ENCODE data around the gene NR1H4. TPM values are rescaled to one million over a fixed set of nuclear protein-coding genes. Genes with fewer than 3 reads are reported as not detected.

Gene NR1H4
- total and polyA plus RNA-seq, 2 experiments from 2014 or later = not detected

DNA sequence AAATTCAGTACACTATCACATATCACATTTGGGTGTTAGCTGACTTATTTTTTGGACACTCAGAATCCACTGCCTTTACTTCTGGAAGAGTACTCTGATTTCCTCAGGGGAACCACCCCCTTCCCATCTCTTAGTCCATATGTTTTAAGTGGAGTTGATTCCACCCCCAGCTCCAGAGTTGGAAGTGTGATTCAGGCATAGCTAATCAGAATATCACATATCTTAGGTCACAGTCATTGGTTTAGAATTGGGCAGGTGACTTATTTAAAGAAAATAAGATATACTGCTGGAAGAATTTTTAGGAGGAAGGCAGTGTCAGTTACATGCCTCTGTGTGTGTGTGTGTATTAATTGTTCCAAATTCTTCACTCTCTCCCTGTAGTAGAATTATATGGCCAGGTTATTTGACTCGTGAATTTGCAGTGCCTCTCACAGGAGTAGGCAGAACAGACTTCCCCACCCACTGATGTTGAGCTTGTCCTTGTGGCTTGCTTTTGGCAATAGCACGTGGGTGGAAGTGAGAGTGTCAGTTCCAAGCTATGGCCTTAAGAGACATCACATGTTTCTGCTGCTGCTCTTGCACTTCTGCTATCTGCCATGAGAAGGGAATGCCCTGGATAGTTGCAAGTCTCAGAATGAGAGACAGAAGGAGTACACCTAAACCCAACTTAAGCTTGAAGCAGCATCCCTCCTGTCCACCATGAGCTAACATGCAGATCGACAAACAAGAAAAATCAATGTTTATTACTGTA is 93.4 kb downstream of the NR1H4 start:
- H3K4me2 ChIP-seq = no peak overlapping the region
- H3F3A ChIP-seq (replicated peaks; ENCODE audit: low read depth) = no peaks in the 10 kb centered on the region
- H3K36me3 ChIP-seq (ENCODE audit: insufficient read depth) = no peaks in the 10 kb centered on the region
- peaks cover 9% of the 10 kb centered on the region for H3K27me3 ChIP-seq (ENCODE audit: insufficient read depth)
- H3K4me1 Mint-ChIP-seq = peaks cover 8% of the 10 kb centered on the region
- H3K27me3 Mint-ChIP-seq (ENCODE audit: insufficient read depth, low read depth, poor library complexity) = peaks cover 8% of the 10 kb centered on the region
- no peak overlapping the region for H2AFZ ChIP-seq
- no peak overlapping the region for H3K4me3 ChIP-seq
- no peaks in the 10 kb centered on the region for H3K9me3 Mint-ChIP-seq
- no peaks in the 10 kb centered on the region for H3K36me3 Mint-ChIP-seq (ENCODE audit: low read depth)
- H3K9me2 ChIP-seq (ENCODE audit: insufficient read depth) = no peaks in the 10 kb centered on the region
- H3K27ac ChIP-seq (ENCODE audit: low read depth) = no peak overlapping the region
- no peak for ATAC-seq
- no peak overlapping the region for H3K27ac Mint-ChIP-seq
- H4K20me1 ChIP-seq (replicated peaks; ENCODE audit: insufficient read depth) = no peaks in the 10 kb centered on the region
- H3K79me2 ChIP-seq (replicated peaks; ENCODE audit: insufficient read depth) = no peaks in the 10 kb centered on the region
- no peak for DNase-seq (ENCODE audit: low spot score)
- no peak for TF ChIP-seq ZNF114 (CRISPR knock-in tag; IDR thresholded peaks at IDR 0.05)
- no peak overlapping the region for H3K4me3 Mint-ChIP-seq
- H3K4me1 ChIP-seq (ENCODE audit: insufficient read depth) = no peaks in the 10 kb centered on the region

- no peaks in the 10 kb centered on the region for H3K9me3 Mint-ChIP-seq
- no peak for ATAC-seq
- H3K36me3 Mint-ChIP-seq (ENCODE audit: low read depth) = no peaks in the 10 kb centered on the region
- TF ChIP-seq NANOG (IDR thresholded peaks at IDR 0.05; ENCODE audit: borderline replicate concordance) (no peak), CREB1 (CRISPR knock-in tag; IDR thresholded peaks at IDR 0.05; ENCODE audit: low read depth) (no peak), EZH2phosphoT487 (IDR thresholded peaks at IDR 0.05; ENCODE audit: unreplicated experiment) (no peak), STAT1 (IDR thresholded peaks at IDR 0.05; ENCODE audit: unreplicated experiment) (no peak), REST (IDR thresholded peaks at IDR 0.05; ENCODE audit: unreplicated experiment) (no peak), ZNF331 (CRISPR knock-in tag; IDR thresholded peaks at IDR 0.05; ENCODE audit: low read depth) (no peak), EZH2 (IDR thresholded peaks at IDR 0.05; ENCODE audit: low read depth, unreplicated experiment) (no peak), ZNF114 (CRISPR knock-in tag; IDR thresholded peaks at IDR 0.05) (no peak), POLR2AphosphoS5 (IDR thresholded peaks at IDR 0.05; ENCODE audit: low read depth) (no peak)
- TF ChIP-seq, protein P1, sequence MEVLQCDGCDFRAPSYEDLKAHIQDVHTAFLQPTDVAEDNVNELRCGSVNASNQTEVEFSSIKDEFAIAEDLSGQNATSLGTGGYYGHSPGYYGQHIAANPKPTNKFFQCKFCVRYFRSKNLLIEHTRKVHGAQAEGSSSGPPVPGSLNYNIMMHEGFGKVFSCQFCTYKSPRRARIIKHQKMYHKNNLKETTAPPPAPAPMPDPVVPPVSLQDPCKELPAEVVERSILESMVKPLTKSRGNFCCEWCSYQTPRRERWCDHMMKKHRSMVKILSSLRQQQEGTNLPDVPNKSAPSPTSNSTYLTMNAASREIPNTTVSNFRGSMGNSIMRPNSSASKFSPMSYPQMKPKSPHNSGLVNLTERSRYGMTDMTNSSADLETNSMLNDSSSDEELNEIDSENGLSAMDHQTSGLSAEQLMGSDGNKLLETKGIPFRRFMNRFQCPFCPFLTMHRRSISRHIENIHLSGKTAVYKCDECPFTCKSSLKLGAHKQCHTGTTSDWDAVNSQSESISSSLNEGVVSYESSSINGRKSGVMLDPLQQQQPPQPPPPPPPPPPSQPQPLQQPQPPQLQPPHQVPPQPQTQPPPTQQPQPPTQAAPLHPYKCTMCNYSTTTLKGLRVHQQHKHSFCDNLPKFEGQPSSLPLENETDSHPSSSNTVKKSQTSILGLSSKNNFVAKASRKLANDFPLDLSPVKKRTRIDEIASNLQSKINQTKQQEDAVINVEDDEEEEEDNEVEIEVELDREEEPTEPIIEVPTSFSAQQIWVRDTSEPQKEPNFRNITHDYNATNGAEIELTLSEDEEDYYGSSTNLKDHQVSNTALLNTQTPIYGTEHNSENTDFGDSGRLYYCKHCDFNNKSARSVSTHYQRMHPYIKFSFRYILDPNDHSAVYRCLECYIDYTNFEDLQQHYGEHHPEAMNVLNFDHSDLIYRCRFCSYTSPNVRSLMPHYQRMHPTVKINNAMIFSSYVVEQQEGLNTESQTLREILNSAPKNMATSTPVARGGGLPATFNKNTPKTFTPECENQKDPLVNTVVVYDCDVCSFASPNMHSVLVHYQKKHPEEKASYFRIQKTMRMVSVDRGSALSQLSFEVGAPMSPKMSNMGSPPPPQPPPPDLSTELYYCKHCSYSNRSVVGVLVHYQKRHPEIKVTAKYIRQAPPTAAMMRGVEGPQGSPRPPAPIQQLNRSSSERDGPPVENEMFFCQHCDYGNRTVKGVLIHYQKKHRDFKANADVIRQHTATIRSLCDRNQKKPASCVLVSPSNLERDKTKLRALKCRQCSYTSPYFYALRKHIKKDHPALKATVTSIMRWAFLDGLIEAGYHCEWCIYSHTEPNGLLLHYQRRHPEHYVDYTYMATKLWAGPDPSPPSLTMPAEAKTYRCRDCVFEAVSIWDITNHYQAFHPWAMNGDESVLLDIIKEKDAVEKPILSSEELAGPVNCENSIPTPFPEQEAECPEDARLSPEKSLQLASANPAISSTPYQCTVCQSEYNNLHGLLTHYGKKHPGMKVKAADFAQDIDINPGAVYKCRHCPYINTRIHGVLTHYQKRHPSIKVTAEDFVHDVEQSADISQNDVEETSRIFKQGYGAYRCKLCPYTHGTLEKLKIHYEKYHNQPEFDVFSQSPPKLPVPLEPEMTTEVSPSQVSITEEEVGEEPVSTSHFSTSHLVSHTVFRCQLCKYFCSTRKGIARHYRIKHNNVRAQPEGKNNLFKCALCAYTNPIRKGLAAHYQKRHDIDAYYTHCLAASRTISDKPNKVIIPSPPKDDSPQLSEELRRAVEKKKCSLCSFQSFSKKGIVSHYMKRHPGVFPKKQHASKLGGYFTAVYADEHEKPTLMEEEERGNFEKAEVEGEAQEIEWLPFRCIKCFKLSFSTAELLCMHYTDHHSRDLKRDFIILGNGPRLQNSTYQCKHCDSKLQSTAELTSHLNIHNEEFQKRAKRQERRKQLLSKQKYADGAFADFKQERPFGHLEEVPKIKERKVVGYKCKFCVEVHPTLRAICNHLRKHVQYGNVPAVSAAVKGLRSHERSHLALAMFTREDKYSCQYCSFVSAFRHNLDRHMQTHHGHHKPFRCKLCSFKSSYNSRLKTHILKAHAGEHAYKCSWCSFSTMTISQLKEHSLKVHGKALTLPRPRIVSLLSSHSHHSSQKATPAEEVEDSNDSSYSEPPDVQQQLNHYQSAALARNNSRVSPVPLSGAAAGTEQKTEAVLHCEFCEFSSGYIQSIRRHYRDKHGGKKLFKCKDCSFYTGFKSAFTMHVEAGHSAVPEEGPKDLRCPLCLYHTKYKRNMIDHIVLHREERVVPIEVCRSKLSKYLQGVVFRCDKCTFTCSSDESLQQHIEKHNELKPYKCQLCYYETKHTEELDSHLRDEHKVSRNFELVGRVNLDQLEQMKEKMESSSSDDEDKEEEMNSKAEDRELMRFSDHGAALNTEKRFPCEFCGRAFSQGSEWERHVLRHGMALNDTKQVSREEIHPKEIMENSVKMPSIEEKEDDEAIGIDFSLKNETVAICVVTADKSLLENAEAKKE (CRISPR knock-in tag; IDR thresholded peaks at IDR 0.05) = no peak
- TF ChIP-seq, protein P2, sequence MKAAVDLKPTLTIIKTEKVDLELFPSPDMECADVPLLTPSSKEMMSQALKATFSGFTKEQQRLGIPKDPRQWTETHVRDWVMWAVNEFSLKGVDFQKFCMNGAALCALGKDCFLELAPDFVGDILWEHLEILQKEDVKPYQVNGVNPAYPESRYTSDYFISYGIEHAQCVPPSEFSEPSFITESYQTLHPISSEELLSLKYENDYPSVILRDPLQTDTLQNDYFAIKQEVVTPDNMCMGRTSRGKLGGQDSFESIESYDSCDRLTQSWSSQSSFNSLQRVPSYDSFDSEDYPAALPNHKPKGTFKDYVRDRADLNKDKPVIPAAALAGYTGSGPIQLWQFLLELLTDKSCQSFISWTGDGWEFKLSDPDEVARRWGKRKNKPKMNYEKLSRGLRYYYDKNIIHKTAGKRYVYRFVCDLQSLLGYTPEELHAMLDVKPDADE (IDR thresholded peaks at IDR 0.05) = no peak
Measured at GRCh38 chr12:100567945-100568344, 94.3 kb downstream of the NR1H4 start.

More at GRCh38 chr12:100567945-100568344, 94.3 kb downstream of the NR1H4 start:
- Mint-ChIP-seq H3K27ac (no peak overlapping the region), H3K4me3 (no peak overlapping the region), H3K27me3 (ENCODE audit: insufficient read depth, low read depth, poor library complexity) (peaks cover 12% of the 10 kb centered on the region), H3K4me1 (peaks cover 8% of the 10 kb centered on the region)
- no peak for DNase-seq (ENCODE audit: low spot score)
- Histone ChIP-seq H3K4me2 (no peak overlapping the region), H3K27ac (ENCODE audit: low read depth) (no peak overlapping the region), H3K9me2 (ENCODE audit: insufficient read depth) (no peaks in the 10 kb centered on the region), H2AFZ (no peak overlapping the region), H3K79me2 (replicated peaks; ENCODE audit: insufficient read depth) (no peaks in the 10 kb centered on the region), H3K36me3 (ENCODE audit: insufficient read depth) (no peaks in the 10 kb centered on the region), H4K20me1 (replicated peaks; ENCODE audit: insufficient read depth) (no peaks in the 10 kb centered on the region), H3K27me3 (ENCODE audit: insufficient read depth) (peaks cover 18% of the 10 kb centered on the region), H3F3A (replicated peaks; ENCODE audit: low read depth) (no peaks in the 10 kb centered on the region), H3K4me1 (ENCODE audit: insufficient read depth) (no peaks in the 10 kb centered on the region), H3K4me3 (no peak overlapping the region)
